ENCODE results near the gene PPP1R9A.

The PPP1R9A gene

DNA sequence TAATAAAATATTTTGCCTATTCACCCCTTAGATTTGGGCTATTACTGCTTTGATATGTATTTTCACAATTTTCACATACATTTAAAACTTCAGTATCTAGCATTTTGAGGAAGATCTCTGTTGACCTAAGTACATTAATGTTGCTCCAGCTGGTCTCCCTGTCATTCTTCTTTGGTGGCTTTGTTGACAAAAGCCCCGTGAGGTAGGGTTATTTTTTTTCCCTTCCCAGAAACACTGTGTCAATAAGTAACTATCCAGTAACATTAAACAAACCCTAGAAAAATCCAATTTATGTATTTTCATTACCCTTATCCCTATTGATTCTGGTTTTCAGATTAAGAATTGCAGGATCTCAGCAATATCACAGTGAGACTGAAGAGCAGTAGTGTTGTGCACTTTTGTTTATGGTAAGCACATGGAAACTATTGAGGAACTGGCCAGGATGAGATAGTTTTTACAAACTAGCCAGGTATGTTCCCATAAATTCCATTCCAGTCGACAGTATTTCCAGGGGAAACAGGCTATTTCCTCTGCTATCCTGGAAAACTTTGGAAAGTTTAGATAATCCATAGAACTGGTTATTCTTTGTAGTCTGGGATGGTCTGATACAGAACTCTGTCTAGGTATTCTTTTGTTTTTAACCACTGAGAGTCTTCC is 218.8 kb downstream of the PPP1R9A start:
- TF ChIP-seq TCF4 (CRISPR knock-in tag; IDR thresholded peaks at IDR 0.05; ENCODE audit: borderline replicate concordance) = no peak
- TF ChIP-seq, protein P1, sequence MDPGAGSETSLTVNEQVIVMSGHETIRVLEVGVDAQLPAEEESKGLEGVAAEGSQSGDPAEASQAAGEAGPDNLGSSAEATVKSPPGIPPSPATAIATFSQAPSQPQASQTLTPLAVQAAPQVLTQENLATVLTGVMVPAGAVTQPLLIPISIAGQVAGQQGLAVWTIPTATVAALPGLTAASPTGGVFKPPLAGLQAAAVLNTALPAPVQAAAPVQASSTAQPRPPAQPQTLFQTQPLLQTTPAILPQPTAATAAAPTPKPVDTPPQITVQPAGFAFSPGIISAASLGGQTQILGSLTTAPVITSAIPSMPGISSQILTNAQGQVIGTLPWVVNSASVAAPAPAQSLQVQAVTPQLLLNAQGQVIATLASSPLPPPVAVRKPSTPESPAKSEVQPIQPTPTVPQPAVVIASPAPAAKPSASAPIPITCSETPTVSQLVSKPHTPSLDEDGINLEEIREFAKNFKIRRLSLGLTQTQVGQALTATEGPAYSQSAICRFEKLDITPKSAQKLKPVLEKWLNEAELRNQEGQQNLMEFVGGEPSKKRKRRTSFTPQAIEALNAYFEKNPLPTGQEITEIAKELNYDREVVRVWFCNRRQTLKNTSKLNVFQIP (CRISPR knock-in tag; IDR thresholded peaks at IDR 0.05; ENCODE audit: borderline replicate concordance, low read depth) = no peak
- no peak for TF ChIP-seq RARB (CRISPR knock-in tag; IDR thresholded peaks at IDR 0.05)
- no peak for TF ChIP-seq ZNF565 (CRISPR knock-in tag; conservative IDR thresholded peaks at IDR 0.05; ENCODE audit: low read depth)
- no peak for TF ChIP-seq ESRRG (CRISPR knock-in tag; IDR thresholded peaks at IDR 0.05)
- TF ChIP-seq ZFP30 (CRISPR knock-in tag; IDR thresholded peaks at IDR 0.05) = no peak
- no peak for TF ChIP-seq PATZ1 (CRISPR knock-in tag; IDR thresholded peaks at IDR 0.05; ENCODE audit: borderline replicate concordance)
- no peak for TF ChIP-seq ISL1 (CRISPR knock-in tag; IDR thresholded peaks at IDR 0.05)
- TF ChIP-seq, protein P2, sequence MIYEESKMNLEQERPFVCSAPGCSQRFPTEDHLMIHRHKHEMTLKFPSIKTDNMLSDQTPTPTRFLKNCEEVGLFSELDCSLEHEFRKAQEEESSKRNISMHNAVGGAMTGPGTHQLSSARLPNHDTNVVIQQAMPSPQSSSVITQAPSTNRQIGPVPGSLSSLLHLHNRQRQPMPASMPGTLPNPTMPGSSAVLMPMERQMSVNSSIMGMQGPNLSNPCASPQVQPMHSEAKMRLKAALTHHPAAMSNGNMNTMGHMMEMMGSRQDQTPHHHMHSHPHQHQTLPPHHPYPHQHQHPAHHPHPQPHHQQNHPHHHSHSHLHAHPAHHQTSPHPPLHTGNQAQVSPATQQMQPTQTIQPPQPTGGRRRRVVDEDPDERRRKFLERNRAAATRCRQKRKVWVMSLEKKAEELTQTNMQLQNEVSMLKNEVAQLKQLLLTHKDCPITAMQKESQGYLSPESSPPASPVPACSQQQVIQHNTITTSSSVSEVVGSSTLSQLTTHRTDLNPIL (CRISPR knock-in tag; IDR thresholded peaks at IDR 0.05; ENCODE audit: low read depth) = no peak
- no peak for TF ChIP-seq PPARA (CRISPR knock-in tag; IDR thresholded peaks at IDR 0.05; ENCODE audit: borderline replicate concordance)
- no peak for TF ChIP-seq ZNF8 (CRISPR knock-in tag; IDR thresholded peaks at IDR 0.05)
- no peak for TF ChIP-seq TOX (CRISPR knock-in tag; IDR thresholded peaks at IDR 0.05; ENCODE audit: borderline replicate concordance)
- TF ChIP-seq ZFP3 (CRISPR knock-in tag; IDR thresholded peaks at IDR 0.05) = no peak
- no peak for TF ChIP-seq BACH2 (CRISPR knock-in tag; IDR thresholded peaks at IDR 0.05; ENCODE audit: borderline replicate concordance)
- ATAC-seq = no peak

DNA sequence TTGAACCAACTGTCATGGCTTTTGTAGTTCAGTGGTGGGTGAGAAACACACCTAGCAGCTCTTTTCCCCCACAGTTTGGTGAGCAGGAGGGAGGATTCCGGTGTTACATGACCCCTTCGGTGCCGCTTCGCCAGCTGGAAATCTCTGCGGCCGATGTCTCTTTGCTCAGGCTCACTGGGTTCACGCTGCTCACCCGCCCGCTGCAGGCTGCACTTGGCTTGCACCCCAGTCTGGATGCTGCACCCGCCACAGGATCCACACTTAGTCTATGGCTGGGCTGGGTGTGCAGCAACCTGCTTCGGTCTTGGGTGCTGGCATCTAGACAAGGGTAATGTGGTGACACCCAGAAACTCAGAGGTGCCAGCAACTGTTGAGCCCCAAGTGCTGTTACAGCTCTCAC is 225.1 kb downstream of the PPP1R9A start:
- TF ChIP-seq GLIS3 (CRISPR knock-in tag; IDR thresholded peaks at IDR 0.05) (no peak), RARB (CRISPR knock-in tag; IDR thresholded peaks at IDR 0.05) (no peak), BACH2 (CRISPR knock-in tag; IDR thresholded peaks at IDR 0.05; ENCODE audit: borderline replicate concordance) (no peak), ZNF565 (CRISPR knock-in tag; conservative IDR thresholded peaks at IDR 0.05; ENCODE audit: low read depth) (no peak)
- ATAC-seq = no peak

- TF ChIP-seq PATZ1 (CRISPR knock-in tag; IDR thresholded peaks at IDR 0.05; ENCODE audit: borderline replicate concordance) (no peak), CSDC2 (CRISPR knock-in tag; IDR thresholded peaks at IDR 0.05) (no peak), ZNF8 (CRISPR knock-in tag; IDR thresholded peaks at IDR 0.05) (no peak)
- no peak for ATAC-seq
Observed at GRCh38 chr7:95139922-95140321, 232.5 kb downstream of the PPP1R9A start.

- ATAC-seq = no peak
- no peak for TF ChIP-seq ZFP3 (CRISPR knock-in tag; IDR thresholded peaks at IDR 0.05)
- TF ChIP-seq, protein P3, sequence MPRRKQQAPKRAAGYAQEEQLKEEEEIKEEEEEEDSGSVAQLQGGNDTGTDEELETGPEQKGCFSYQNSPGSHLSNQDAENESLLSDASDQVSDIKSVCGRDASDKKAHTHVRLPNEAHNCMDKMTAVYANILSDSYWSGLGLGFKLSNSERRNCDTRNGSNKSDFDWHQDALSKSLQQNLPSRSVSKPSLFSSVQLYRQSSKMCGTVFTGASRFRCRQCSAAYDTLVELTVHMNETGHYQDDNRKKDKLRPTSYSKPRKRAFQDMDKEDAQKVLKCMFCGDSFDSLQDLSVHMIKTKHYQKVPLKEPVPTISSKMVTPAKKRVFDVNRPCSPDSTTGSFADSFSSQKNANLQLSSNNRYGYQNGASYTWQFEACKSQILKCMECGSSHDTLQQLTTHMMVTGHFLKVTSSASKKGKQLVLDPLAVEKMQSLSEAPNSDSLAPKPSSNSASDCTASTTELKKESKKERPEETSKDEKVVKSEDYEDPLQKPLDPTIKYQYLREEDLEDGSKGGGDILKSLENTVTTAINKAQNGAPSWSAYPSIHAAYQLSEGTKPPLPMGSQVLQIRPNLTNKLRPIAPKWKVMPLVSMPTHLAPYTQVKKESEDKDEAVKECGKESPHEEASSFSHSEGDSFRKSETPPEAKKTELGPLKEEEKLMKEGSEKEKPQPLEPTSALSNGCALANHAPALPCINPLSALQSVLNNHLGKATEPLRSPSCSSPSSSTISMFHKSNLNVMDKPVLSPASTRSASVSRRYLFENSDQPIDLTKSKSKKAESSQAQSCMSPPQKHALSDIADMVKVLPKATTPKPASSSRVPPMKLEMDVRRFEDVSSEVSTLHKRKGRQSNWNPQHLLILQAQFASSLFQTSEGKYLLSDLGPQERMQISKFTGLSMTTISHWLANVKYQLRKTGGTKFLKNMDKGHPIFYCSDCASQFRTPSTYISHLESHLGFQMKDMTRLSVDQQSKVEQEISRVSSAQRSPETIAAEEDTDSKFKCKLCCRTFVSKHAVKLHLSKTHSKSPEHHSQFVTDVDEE (CRISPR knock-in tag; IDR thresholded peaks at IDR 0.05) = no peak
- no peak for TF ChIP-seq TOX (CRISPR knock-in tag; IDR thresholded peaks at IDR 0.05; ENCODE audit: borderline replicate concordance)
- TF ChIP-seq, protein P1 (CRISPR knock-in tag; IDR thresholded peaks at IDR 0.05; ENCODE audit: borderline replicate concordance, low read depth) = no peak
- no peak for TF ChIP-seq PPARA (CRISPR knock-in tag; IDR thresholded peaks at IDR 0.05; ENCODE audit: borderline replicate concordance)
- no peak for TF ChIP-seq ZNF565 (CRISPR knock-in tag; conservative IDR thresholded peaks at IDR 0.05; ENCODE audit: low read depth)
- no peak for TF ChIP-seq PATZ1 (CRISPR knock-in tag; IDR thresholded peaks at IDR 0.05; ENCODE audit: borderline replicate concordance)
- no peak for TF ChIP-seq RARB (CRISPR knock-in tag; IDR thresholded peaks at IDR 0.05)
- no peak for TF ChIP-seq ZNF70 (CRISPR knock-in tag; IDR thresholded peaks at IDR 0.05)
- TF ChIP-seq, protein P4, sequence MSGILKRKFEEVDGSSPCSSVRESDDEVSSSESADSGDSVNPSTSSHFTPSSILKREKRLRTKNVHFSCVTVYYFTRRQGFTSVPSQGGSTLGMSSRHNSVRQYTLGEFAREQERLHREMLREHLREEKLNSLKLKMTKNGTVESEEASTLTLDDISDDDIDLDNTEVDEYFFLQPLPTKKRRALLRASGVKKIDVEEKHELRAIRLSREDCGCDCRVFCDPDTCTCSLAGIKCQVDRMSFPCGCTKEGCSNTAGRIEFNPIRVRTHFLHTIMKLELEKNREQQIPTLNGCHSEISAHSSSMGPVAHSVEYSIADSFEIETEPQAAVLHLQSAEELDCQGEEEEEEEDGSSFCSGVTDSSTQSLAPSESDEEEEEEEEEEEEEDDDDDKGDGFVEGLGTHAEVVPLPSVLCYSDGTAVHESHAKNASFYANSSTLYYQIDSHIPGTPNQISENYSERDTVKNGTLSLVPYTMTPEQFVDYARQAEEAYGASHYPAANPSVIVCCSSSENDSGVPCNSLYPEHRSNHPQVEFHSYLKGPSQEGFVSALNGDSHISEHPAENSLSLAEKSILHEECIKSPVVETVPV (CRISPR knock-in tag; IDR thresholded peaks at IDR 0.05) = no peak
- no peak for TF ChIP-seq GLIS3 (CRISPR knock-in tag; IDR thresholded peaks at IDR 0.05)
- TF ChIP-seq ZFP30 (CRISPR knock-in tag; IDR thresholded peaks at IDR 0.05) = no peak
- TF ChIP-seq ZNF8 (CRISPR knock-in tag; IDR thresholded peaks at IDR 0.05) = no peak
Observed at GRCh38 chr7:95141755-95142154, 234.4 kb downstream of the PPP1R9A start.

Data from SK-N-SH treated with all-trans-retinoic acid at 6 μM for 48 hours (cell line).